Thyroid gland (tissue), 4 donors: ENCODE measurements around the gene TMEM131L. TPM values are rescaled to one million over a fixed set of nuclear protein-coding genes. Genes with fewer than 3 reads are reported as not detected.

Experiments used
- DNase-seq, 2 donors: peaks; one replicate each; pipeline ENCODE4 v3.0.0-alpha.2; 2019
- H3K27ac ChIP-seq, 3 donors: fragments of 200-600 bp; sonication (generic); 1 replicate in 2 of 3; 2 replicates in 1 of 3; pipeline ENCODE4 v1.5.1; 2016 to 2019; ENCODE audit warnings: mild to moderate bottlenecking in 1 of 3, moderate library complexity in 1 of 3
- H3K27me3 ChIP-seq: fragments of 200-600 bp; sonication (generic); one replicate; pipeline ENCODE4 v1.5.1; 2019
- H3K36me3 ChIP-seq, 2 donors: fragments of 200-600 bp; sonication (generic); one replicate each; pipeline ENCODE4 v1.5.1; 2016 to 2019
- H3K4me1 ChIP-seq, 2 donors: fragments of 200-600 bp; sonication (generic); one replicate each; pipeline ENCODE4 v1.5.1; 2017 to 2019
- H3K4me3 ChIP-seq, 3 donors: fragments of 200-600 bp; sonication (generic); replicated peaks in 1 of 3; 1 replicate in 2 of 3; 2 replicates in 1 of 3; pipeline ENCODE4 v1.5.1; 2016; ENCODE audit warnings: mild to moderate bottlenecking in 1 of 3
- H3K9me3 ChIP-seq: fragments of 200-600 bp; sonication (generic); one replicate; pipeline ENCODE4 v1.5.1; 2017
- CTCF ChIP-seq, 6 experiments: fragments of 200-600 bp in 3 of 6; fragments of 450-650 bp in 3 of 6; sonication (generic) in 3 of 6; IDR thresholded peaks; one replicate each; pipeline ENCODE4 v1.5.1; 2016 to 2019; ENCODE audit warnings: antibody characterized with exemption in 6 of 6, mild to moderate bottlenecking in 2 of 6, inconsistent platforms in 1 of 6, moderate library complexity in 1 of 6
- POLR2A ChIP-seq, 2 donors: fragments of 450-650 bp; IDR thresholded peaks; one replicate each; pipeline ENCODE4 v1.6.1; 2017; ENCODE audit warnings: antibody characterized with exemption in 2 of 2, mild to moderate bottlenecking in 2 of 2, moderate library complexity in 1 of 2
- WGBS, 2 donors: methylation state at CpG; one replicate each; pipeline ENCODE4 v1.1.5; 2017; 5-methylcytosine and 5-hydroxymethylcytosine counted together
- intact Hi-C: fragments of 100-400 bp; cut with DNase I; formaldehyde crosslinking; loops from one replicate; pipeline ENCODE4 v1.15.1; 2023
- total RNA-seq, 4 donors: library from RNA; depleted of rRNA; stranded (reverse); fragments of >200 nt; gene quantifications; one replicate each; pipeline ENCODE4 v1.2.3, GENCODE V29; 2016

TMEM131L gene
- total RNA-seq, 4 donors from 2014 or later: 11.1 to 17.9 (median 16.4) TPM

GRCh38 chr4:153495480-153496193, 29.5 kb downstream of the TMEM131L start:
- no peak overlapping the region for H3K4me3 ChIP-seq
- H3K9me3 ChIP-seq: no peaks in the 10 kb centered on the region
- intact Hi-C loops: no loop called here
- peaks cover 11 to 22% of the 10 kb centered on the region in 2 donors for H3K4me1 ChIP-seq
- no peaks in the 10 kb centered on the region for H3K36me3 ChIP-seq
- 66 to 70% methylated on average over 9 of the region's 9 CpGs for WGBS, 2 donors
- no peak overlapping the region for H3K27ac ChIP-seq
- H3K27me3 ChIP-seq: no peaks in the 10 kb centered on the region
- DNase-seq: no peak
- TF ChIP-seq POLR2A (IDR thresholded peaks at IDR 0.05) (no peak), CTCF (IDR thresholded peaks at IDR 0.05) (no peak)

- no peak overlapping the region for H3K4me3 ChIP-seq
- WGBS, 2 donors: 67 to 72% methylated on average over 4 of the region's 4 CpGs
- H3K36me3 ChIP-seq: no peaks in the 10 kb centered on the region
- H3K27me3 ChIP-seq: no peaks in the 10 kb centered on the region
- H3K27ac ChIP-seq: no peak overlapping the region
- DNase-seq: no peak
- no peak for TF ChIP-seq POLR2A (IDR thresholded peaks at IDR 0.05)
- TF ChIP-seq CTCF (IDR thresholded peaks at IDR 0.05): no peak
- peaks cover 11 to 22% of the 10 kb centered on the region in 2 donors for H3K4me1 ChIP-seq
- no peaks in the 10 kb centered on the region for H3K9me3 ChIP-seq
- intact Hi-C loops: no loop called here
Observed at GRCh38 chr4:153497091-153497531, 31.0 kb downstream of the TMEM131L start.

GRCh38 chr4:153497988-153498967, 32.1 kb downstream of the TMEM131L start:
- WGBS, 2 donors: 52 to 64% methylated on average over 9 of the region's 9 CpGs

GRCh38 chr4:153499005-153499404, 32.8 kb downstream of the TMEM131L start:
- no peak for DNase-seq
- H3K9me3 ChIP-seq: no peaks in the 10 kb centered on the region
- H3K27ac ChIP-seq: peak overlapping the region in 1 of 3 donors; percentile 30
- no peak for TF ChIP-seq CTCF (IDR thresholded peaks at IDR 0.05)
- TF ChIP-seq POLR2A (IDR thresholded peaks at IDR 0.05): no peak
- intact Hi-C loops: no loop called here
- H3K4me3 ChIP-seq: no peak overlapping the region
- 77 to 80% methylated on average over 11 of the region's 11 CpGs for WGBS, 2 donors
- no peaks in the 10 kb centered on the region for H3K36me3 ChIP-seq
- H3K27me3 ChIP-seq: no peaks in the 10 kb centered on the region
- peaks cover 11 to 22% of the 10 kb centered on the region in 2 donors for H3K4me1 ChIP-seq

More at GRCh38 chr4:153497988-153498967, 32.1 kb downstream of the TMEM131L start:
- no peak overlapping the region for H3K4me3 ChIP-seq
- no peaks in the 10 kb centered on the region for H3K27me3 ChIP-seq
- H3K36me3 ChIP-seq: no peaks in the 10 kb centered on the region
- peaks cover 11 to 22% of the 10 kb centered on the region in 2 donors for H3K4me1 ChIP-seq
- H3K9me3 ChIP-seq: no peaks in the 10 kb centered on the region
- H3K27ac ChIP-seq: peak overlapping the region in 1 of 3 donors; percentile 30
- DNase-seq: no peak
- intact Hi-C loops: no loop called here
- TF ChIP-seq POLR2A (IDR thresholded peaks at IDR 0.05): no peak
- no peak for TF ChIP-seq CTCF (IDR thresholded peaks at IDR 0.05)
